HFF-Myc (cell line): ENCODE measurements around the gene F8.

Source experiments
- DNase-seq: peaks from one replicate; pipeline ENCODE4 v3.0.0-alpha.2; 2011; ENCODE audit warnings: low read depth; ENCODE audit errors: extremely low read depth
- H3K4me3 ChIP-seq: replicated peaks from 2 replicates; pipeline ENCODE4 v1.5.1; 2011; ENCODE audit warnings: low read depth, mild to moderate bottlenecking, control low read depth, low read length
- TF ChIP-seq, protein P1 (sequence below): IDR thresholded peaks from 2 replicates; pipeline ENCODE4 v1.5.1; 2012; ENCODE audit warnings: mild to moderate bottlenecking, low read depth, low read length, control low read depth; ENCODE audit errors: missing control alignments

F8 gene

GRCh38 chrX:155031657-155032056 is 9.1 kb upstream of the F8 start:
- TF ChIP-seq, protein P1, sequence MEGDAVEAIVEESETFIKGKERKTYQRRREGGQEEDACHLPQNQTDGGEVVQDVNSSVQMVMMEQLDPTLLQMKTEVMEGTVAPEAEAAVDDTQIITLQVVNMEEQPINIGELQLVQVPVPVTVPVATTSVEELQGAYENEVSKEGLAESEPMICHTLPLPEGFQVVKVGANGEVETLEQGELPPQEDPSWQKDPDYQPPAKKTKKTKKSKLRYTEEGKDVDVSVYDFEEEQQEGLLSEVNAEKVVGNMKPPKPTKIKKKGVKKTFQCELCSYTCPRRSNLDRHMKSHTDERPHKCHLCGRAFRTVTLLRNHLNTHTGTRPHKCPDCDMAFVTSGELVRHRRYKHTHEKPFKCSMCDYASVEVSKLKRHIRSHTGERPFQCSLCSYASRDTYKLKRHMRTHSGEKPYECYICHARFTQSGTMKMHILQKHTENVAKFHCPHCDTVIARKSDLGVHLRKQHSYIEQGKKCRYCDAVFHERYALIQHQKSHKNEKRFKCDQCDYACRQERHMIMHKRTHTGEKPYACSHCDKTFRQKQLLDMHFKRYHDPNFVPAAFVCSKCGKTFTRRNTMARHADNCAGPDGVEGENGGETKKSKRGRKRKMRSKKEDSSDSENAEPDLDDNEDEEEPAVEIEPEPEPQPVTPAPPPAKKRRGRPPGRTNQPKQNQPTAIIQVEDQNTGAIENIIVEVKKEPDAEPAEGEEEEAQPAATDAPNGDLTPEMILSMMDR, result no peak
- DNase-seq, result no peak
- no peak overlapping the region for H3K4me3 ChIP-seq

- no peak overlapping the region for H3K4me3 ChIP-seq
- DNase-seq, result no peak
- TF ChIP-seq, protein P1, result no peak
Observed at GRCh38 chrX:155028877-155029291, 6.4 kb upstream of the F8 start.

DNA sequence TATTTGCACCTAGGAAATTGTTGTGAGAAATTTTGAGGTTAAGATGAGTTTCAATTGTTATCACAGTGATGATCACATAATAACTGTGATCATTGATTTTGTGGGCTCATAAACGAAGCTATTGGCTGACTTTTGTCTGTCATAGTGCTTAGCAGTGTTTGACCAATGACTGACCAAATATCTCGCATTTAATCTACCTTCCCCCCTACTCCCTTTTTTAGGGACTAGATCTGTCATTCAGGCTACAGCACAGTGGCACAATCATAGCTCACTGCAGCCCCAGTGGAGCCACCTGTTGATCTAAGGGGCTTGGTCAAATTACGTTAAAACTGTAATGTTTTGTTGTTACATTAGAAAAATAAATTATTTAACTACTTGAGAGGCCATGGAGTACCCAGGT is 5.6 kb upstream of the F8 start:
- TF ChIP-seq, protein P1, result no peak
- no peak for DNase-seq
- H3K4me3 ChIP-seq, result peak overlapping the region; percentile 57

DNA sequence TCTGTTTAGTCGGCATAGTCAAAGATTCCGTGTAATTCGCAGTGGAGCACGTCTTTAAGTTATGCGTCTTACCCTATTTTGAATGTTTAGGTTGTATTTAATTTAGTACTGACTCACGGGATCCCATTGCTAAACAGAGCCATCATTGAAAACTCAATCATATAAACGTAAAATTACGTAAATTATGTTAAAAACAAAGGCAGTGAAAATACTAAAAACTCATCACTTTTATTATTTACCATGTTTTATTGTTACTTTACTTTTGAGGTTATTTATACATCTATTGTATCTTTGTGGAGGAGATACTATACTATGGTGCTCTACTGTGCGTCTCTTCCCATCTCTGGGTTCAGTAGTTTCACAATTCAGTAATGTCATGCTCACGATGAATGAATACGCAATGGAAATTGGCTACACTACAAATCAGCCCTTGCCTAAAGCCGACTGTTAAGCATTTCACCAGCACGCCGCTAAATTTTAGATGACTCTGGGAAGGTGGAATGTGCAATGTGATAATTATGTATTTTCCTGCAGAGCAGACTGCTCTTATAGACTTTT is 5.1 kb upstream of the F8 start:
- TF ChIP-seq, protein P1, result no peak

GRCh38 chrX:155026727-155027508 is 4.4 kb upstream of the F8 start, which contains the start of gene FUNDC2:
Gene FUNDC2 (plus strand): TSS chrX:155026844. CDS start chrX:155026939, 95 bp downstream.
- H3K4me3 ChIP-seq, result peak within 1 kb of the TSS; percentile 57
- TF ChIP-seq, protein P1, result no peak
- DNase-seq, result peak; percentile 50

More for the DNA sequence above, 5.1 kb upstream of the F8 start:
- no peak for DNase-seq
- peak overlapping the region; percentile 57 for H3K4me3 ChIP-seq

DNA sequence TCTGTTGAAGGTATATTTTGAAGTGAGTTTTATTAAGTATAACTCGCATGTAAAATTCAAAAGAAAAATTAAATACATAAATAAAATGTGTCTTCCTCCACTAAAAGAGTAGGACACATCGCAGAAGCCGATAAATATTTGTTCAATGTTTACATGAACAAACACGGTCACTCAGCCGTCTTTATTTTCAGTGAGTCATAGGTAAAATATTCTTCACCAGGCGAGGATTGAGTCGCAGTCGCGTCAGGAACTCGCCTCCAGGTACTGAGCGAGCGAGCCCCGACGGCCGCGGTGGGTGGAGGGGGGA is 3.9 kb upstream of the F8 start:
- no peak for DNase-seq
- peak overlapping the region; percentile 57 for H3K4me3 ChIP-seq
- TF ChIP-seq, protein P1, result no peak
